Spinal cord (tissue), 10 donors: Measurements from ENCODE around the gene POP7. TPM values are rescaled to one million over a fixed set of nuclear protein-coding genes. Genes with fewer than 3 reads are reported as not detected.
"Not testable (repeated sequence)": the region's sequence is repeated elsewhere in the genome, so short reads cannot be mapped to it uniquely, and the experiment has no call there.

Source experiments
- DNase-seq, 6 donors: peaks; one replicate each; pipeline versions ENCODE4 v3.0.0 to v3.0.0-alpha.2; 2013 to 2015; ENCODE audit warnings: low spot score in 6 of 6, low read depth in 4 of 6
- H3K27ac ChIP-seq: one replicate; pipeline ENCODE4 v1.5.1; 2013; ENCODE audit warnings: low read depth, low read length, control low read depth
- H3K27me3 ChIP-seq: one replicate; pipeline ENCODE4 v1.6.1; 2013; ENCODE audit warnings: low read length; ENCODE audit not compliant: control insufficient read depth, insufficient read depth
- H3K36me3 ChIP-seq: one replicate; pipeline ENCODE4 v1.6.1; 2013; ENCODE audit warnings: low read length; ENCODE audit not compliant: control insufficient read depth, insufficient read depth
- H3K4me1 ChIP-seq: one replicate; pipeline ENCODE4 v1.6.1; 2013; ENCODE audit warnings: low read length; ENCODE audit not compliant: control insufficient read depth, insufficient read depth
- H3K4me3 ChIP-seq: one replicate; pipeline ENCODE4 v1.5.1; 2013; ENCODE audit warnings: low read depth, low read length, control low read depth
- H3K9me3 ChIP-seq: one replicate; pipeline ENCODE4 v1.6.1; 2013; ENCODE audit warnings: low read length; ENCODE audit not compliant: control insufficient read depth, insufficient read depth
- WGBS: methylation state at CpG from one replicate; pipeline ENCODE4 v1.1.5; 2013; ENCODE audit warnings: missing lambda C conversion rate; ENCODE audit not compliant: insufficient coverage; 5-methylcytosine and 5-hydroxymethylcytosine counted together
- polyA plus RNA-seq, 2 donors: library from polyadenylated mRNA; unstranded; fragments of 120-200 nt; gene quantifications; one replicate each; pipeline ENCODE4 v1.2.1, GENCODE V29; 2013; ENCODE audit not compliant: insufficient read length in 2 of 2
- total RNA-seq, 2 donors: library from RNA; depleted of rRNA in 1 of 2; stranded (reverse); fragments of 120-200 nt in 1 of 2; fragments of >200 nt in 1 of 2; gene quantifications; one replicate each; pipeline versions ENCODE4 v1.2.3 to v1.2.4, GENCODE V29; 2013 to 2014
- donor health status: healthy.

The POP7 gene
- total and polyA plus RNA-seq, 4 donors: 26.2 to 65.3 (median 52.2) TPM

- peak in 3 of 6 donors; percentile 73 to 93 (median 91) for DNase-seq
- WGBS: 5% methylated on average over 16 of the region's 28 CpGs
- peaks cover 42% of the 10 kb centered on the region for H3K36me3 ChIP-seq
- H3K27me3 ChIP-seq: no peaks in the 10 kb centered on the region
- H3K4me1 ChIP-seq: peaks cover 53% of the 10 kb centered on the region
- peak overlapping the region; percentile 40 for H3K27ac ChIP-seq
- H3K9me3 ChIP-seq: no peaks in the 10 kb centered on the region
- H3K4me3 ChIP-seq: peak overlapping the region; percentile 56
Observed at GRCh38 chr7:100691676-100692577, 14.0 kb upstream of the POP7 start.

DNA sequence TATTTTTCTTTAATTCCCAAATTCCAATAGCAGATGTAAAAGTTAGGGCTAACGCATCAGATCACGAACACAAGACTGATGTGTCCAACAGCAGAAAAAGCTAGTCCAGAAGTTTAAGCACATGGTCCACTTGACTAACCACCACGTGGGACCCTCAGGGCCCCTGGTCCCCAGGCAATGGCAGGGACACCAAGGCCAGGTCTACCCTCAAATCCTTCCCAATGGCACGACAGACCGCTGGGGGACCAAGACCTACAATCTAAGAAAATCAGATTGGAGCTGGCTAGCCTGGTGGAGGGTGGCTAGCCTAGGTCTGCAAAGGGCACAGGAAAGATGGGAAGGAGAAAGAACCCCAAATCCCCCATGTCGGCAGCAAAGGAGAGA is 13.4 kb upstream of the POP7 start:
- 38% methylated on average over 4 of the region's 6 CpGs for WGBS
- DNase-seq: no peak
- peaks cover 53% of the 10 kb centered on the region for H3K4me1 ChIP-seq

DNA sequence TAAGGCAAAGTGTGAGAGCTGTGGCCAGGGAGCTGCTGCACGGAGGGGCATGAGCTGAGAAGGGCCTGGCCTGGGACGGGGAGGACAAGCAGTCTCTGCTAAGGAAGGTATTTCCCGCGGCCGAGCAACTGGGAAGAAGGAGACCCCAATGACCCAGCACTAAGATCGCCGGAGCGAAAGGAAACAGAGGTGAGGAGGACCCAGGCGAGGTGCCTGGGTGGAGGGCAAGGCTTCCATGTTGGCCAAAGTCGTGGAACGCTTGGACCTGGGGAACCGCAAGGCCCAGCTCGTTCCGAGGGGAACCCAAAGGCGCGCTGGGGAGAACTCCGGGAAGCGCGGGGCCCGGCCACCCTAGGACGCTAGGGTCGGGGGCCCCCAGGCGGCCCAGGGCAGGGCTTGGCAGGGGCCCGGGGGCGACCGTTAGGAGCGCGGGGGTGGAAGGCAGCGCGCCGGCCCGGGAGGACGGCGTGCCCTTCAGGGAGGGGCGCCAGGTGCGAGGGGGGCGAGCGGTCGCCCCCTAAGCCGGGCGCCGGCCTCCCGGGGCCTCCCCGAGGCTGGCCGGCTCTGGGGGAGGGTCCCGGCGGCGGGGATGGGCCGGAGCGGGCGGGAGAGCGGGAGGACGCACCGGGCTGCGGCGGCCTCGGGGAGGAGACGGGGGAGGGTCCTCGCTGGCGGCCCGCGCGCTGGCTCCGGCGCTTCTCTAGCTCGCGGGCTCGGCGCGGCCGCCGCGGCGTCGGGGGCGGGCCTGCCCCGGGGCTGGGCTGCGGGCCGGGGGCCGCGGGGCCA is 12.4 kb upstream of the POP7 start:
- H3K36me3 ChIP-seq: peaks cover 26% of the 10 kb centered on the region
- H3K9me3 ChIP-seq: no peaks in the 10 kb centered on the region
- H3K4me3 ChIP-seq: peak overlapping the region; percentile 56
- H3K27ac ChIP-seq: peak overlapping the region; percentile 20
- no peaks in the 10 kb centered on the region for H3K27me3 ChIP-seq
- WGBS: under 1% methylated on average over 81 of the region's 81 CpGs
- peak in 1 of 6 donors; percentile 37 for DNase-seq
- H3K4me1 ChIP-seq: peaks cover 53% of the 10 kb centered on the region

More for the DNA sequence above, 13.4 kb upstream of the POP7 start:
- Histone ChIP-seq H3K4me3 (peak overlapping the region; percentile 56), H3K36me3 (peaks cover 35% of the 10 kb centered on the region), H3K27me3 (no peaks in the 10 kb centered on the region), H3K9me3 (no peaks in the 10 kb centered on the region), H3K27ac (no peak overlapping the region)

- Histone ChIP-seq H3K9me3 (no peaks in the 10 kb centered on the region), H3K4me3 (peak within 1 kb of the TSS; percentile 56), H3K27me3 (no peaks in the 10 kb centered on the region), H3K36me3 (peaks cover 19% of the 10 kb centered on the region), H3K27ac (peak within 1 kb of the TSS; percentile 52), H3K4me1 (peaks cover 49% of the 10 kb centered on the region)
- under 1% methylated on average over 49 of the region's 102 CpGs for WGBS
- peak in 2 of 6 donors; percentile 86 to 89 for DNase-seq
Observed at GRCh38 chr7:100694098-100694745, 11.7 kb upstream of the POP7 start, which contains the start of gene GIGYF1. Gene GIGYF1, minus strand, starts transcription at chr7:100694250. Its CDS starts 6,012 bp downstream, at chr7:100688238.

DNA sequence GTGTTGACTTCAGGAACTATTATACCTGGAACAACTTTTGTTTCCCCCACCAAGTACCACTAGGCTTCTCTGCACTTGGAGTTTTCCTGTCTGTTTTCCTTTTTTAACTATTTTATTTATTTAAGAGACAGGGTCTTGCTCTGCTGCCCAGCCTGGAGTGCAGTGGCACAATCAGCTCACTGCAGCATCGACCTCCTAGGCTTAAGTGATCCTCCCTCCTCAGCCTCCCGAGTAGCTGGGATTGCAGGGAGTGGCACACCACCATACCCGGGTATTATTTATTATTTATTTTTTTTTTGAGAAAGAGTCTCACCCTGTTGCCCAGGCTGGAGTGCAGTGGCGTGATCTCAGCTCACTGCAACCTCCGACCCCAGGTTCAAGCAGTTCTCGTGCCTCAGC is 9.8 kb upstream of the POP7 start:
- no peaks in the 10 kb centered on the region for H3K27me3 ChIP-seq
- peaks cover 5% of the 10 kb centered on the region for H3K36me3 ChIP-seq
- H3K4me3 ChIP-seq: no peak overlapping the region
- H3K4me1 ChIP-seq: peaks cover 32% of the 10 kb centered on the region
- 84% methylated on average over 4 of the region's 6 CpGs for WGBS
- no peak overlapping the region for H3K27ac ChIP-seq
- no peaks in the 10 kb centered on the region for H3K9me3 ChIP-seq
- no peak for DNase-seq

GRCh38 chr7:100699018-100699417 is 6.9 kb upstream of the POP7 start:
- WGBS: 88% methylated on average over 5 of the region's 6 CpGs
- DNase-seq: no peak
- Histone ChIP-seq H3K27ac (no peak overlapping the region), H3K4me1 (peaks cover 9% of the 10 kb centered on the region), H3K9me3 (no peaks in the 10 kb centered on the region), H3K4me3 (no peak overlapping the region), H3K36me3 (no peaks in the 10 kb centered on the region), H3K27me3 (no peaks in the 10 kb centered on the region)

DNA sequence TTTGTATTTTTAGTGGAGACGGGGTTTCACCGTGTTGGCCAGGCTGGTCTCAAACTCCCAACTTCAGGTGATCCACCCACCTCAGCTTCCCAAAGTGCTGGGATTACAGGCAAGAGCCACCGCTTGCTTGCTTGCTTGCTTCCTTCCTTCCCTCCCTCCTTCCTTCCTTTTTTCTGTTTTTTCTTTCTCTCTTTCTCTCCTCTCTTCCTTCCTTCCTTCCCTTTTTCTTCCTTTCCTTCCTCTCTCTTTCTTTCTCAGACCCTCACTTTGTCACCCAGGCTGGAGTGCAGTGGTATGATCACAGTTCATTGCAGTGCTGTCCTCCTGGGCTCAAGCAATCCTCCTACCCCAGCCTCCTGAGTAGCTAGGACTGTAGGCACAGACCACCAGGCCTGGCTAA is 4.8 kb upstream of the POP7 start:
- not testable (repeated sequence) for H3K27ac ChIP-seq, H3K4me3 ChIP-seq, H3K27me3 ChIP-seq, DNase-seq, H3K36me3 ChIP-seq, H3K9me3 ChIP-seq
- H3K4me1 ChIP-seq: peaks cover 11% of the 10 kb centered on the region
- WGBS: 95% methylated on average over 3 of the region's 3 CpGs

DNA sequence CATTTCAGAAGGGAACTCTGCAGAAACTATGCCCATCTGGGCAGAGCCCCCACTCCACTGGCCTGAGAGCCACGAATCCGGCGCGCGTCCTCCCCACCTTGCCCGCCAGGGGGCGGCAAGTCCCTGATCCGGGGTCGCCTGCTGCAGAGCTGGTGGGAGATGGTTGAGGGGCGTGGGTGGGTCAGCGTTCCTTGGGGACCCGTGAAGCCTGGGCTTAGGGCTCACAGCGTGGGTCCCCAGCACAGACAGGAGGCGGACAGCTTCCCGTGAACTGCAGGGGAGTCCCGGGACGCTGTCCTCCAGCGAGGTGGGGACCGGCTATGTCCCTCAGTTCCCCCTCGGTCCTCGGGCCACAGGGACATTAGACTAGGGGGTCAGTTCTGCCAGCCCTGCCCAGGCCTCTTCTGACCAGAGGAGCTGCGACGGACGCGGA is 585 bp upstream of the POP7 start:
- under 1% methylated on average over 25 of the region's 25 CpGs for WGBS
- H3K4me1 ChIP-seq: peaks cover 20% of the 10 kb centered on the region
- H3K27ac ChIP-seq: peak overlapping the region; percentile 97
- no peaks in the 10 kb centered on the region for H3K27me3 ChIP-seq
- H3K36me3 ChIP-seq: peaks cover 22% of the 10 kb centered on the region
- peak; percentile 43 to 91 (median 70) for DNase-seq
- H3K4me3 ChIP-seq: peak overlapping the region; percentile 95
- no peaks in the 10 kb centered on the region for H3K9me3 ChIP-seq

GRCh38 chr7:100706672-100707311 is 871 bp downstream of the POP7 start:
- no peak for DNase-seq
- no peaks in the 10 kb centered on the region for H3K27me3 ChIP-seq
- H3K9me3 ChIP-seq: no peaks in the 10 kb centered on the region
- H3K27ac ChIP-seq: no peak overlapping the region
- WGBS: 17% methylated on average over 31 of the region's 34 CpGs
- H3K4me3 ChIP-seq: peak overlapping the region; percentile 95
- peaks cover 23% of the 10 kb centered on the region for H3K4me1 ChIP-seq
- H3K36me3 ChIP-seq: peaks cover 25% of the 10 kb centered on the region
